ENCODE data around the gene MSRB2. TPM values are rescaled to one million over a fixed set of nuclear protein-coding genes. Genes with fewer than 3 reads are reported as not detected.

The MSRB2 gene
- total and polyA plus RNA-seq, 2 of the 4 experiments (the other 2 are of a cell fraction) = 10.6 to 20.1 TPM

DNA sequence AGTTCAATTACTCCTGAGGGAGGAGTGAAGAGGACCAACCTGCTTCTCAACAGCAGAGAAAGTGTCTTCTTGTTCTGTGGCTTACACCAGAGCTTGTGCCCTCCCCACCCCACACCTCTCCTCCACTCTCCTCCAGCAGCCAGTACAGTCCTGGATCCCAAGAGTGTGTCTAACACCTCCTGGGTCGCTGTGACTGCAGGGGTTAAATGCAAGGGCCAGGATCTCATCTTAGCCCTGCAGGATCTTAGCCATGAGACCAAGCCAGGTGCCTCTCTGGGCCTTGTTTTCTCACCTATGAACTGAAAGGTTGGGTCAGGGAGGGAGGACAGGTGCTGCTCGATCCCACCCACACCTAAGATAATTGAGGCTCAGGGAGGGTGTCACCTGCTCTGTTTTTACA is 34.5 kb upstream of the MSRB2 start:
- no peak for DNase-seq
- no peak overlapping the region for H3K23ac ChIP-seq (ENCODE audit: low read depth, low read length)
- no peak overlapping the region for H3K4ac ChIP-seq (ENCODE audit: low read depth, low read length)
- ChIA-PET CTCF (interaction anchor here (0.6 kb wide), 1 partner anchor 900 kb away, joined by 3 read pairs; no protein-coding TSS in a partner anchor), POLR2A (ENCODE audit: unreplicated experiment) (no interaction called here)
- H4K20me1 ChIP-seq (ENCODE audit: insufficient read depth, low read length) = no peaks in the 10 kb centered on the region
- H2BK5ac ChIP-seq (ENCODE audit: low read depth, low read length, poor library complexity, severe bottlenecking) = no peak overlapping the region
- H3K9ac ChIP-seq (ENCODE audit: low read depth, low read length) = no peak overlapping the region
- no peak for TF ChIP-seq RFX5 (IDR thresholded peaks at IDR 0.05; ENCODE audit: low read depth, low read length)
- intact Hi-C loops (cut with micrococcal nuclease) = no loop called here
- H3K9me1 ChIP-seq (ENCODE audit: insufficient read depth, low read length) = no peaks in the 10 kb centered on the region
- H3K14ac ChIP-seq (replicated peaks; ENCODE audit: low read depth, low read length) = no peak overlapping the region
- no peak overlapping the region for H3K4me2 ChIP-seq (ENCODE audit: low read depth, low read length)
- no peak overlapping the region for H2BK15ac ChIP-seq (ENCODE audit: low read depth, low read length)
- H2AK5ac ChIP-seq (ENCODE audit: low read depth, low read length) = no peak overlapping the region
- H3K18ac ChIP-seq (ENCODE audit: low read depth, low read length) = no peak overlapping the region
- H3K4me1 ChIP-seq (ENCODE audit: control insufficient read depth, insufficient read depth, low read length) = no peaks in the 10 kb centered on the region
- no peak overlapping the region for H4K8ac ChIP-seq (ENCODE audit: low read depth in 2 of 2, low read length in 2 of 2)
- H3K56ac ChIP-seq (ENCODE audit: extremely low read depth, insufficient read depth, low read length) = no peak overlapping the region
- H3K27ac ChIP-seq (ENCODE audit: insufficient read depth, low read length) = no peak overlapping the region
- H3K4me3 ChIP-seq (ENCODE audit: insufficient read depth, low read depth, low read length) = no peak overlapping the region
- BruUV-seq (replicated peaks) = no TSS peak
- H2BK20ac ChIP-seq (ENCODE audit: low read depth, low read length) = no peak overlapping the region
- no peaks in the 10 kb centered on the region for H3K9me3 ChIP-seq (ENCODE audit: control insufficient read depth, insufficient read depth, low read length)
- no peak overlapping the region for H4K91ac ChIP-seq (ENCODE audit: insufficient read depth, low read depth, low read length)
- in situ Hi-C loops (cut with MboI; ENCODE audit: low sequenced_read_pairs) = no loop called here
- WGBS, 2 experiments (ENCODE audit: extremely low coverage in 2 of 2, insufficient read length in 1 of 2) = 20% methylated on average over 1 of the region's 2 CpGs; no CpG with 5 or more reads in 1 of the 2 experiments
- no peak for ATAC-seq (ENCODE audit: low read depth)
- no peaks in the 10 kb centered on the region for H3K79me1 ChIP-seq (ENCODE audit: low read depth in 1 of 2, low read length in 2 of 2)
- H2BK120ac ChIP-seq (ENCODE audit: low read depth, low read length) = no peak overlapping the region
- H3K27me3 ChIP-seq (ENCODE audit: control insufficient read depth, insufficient read depth, low read length) = peaks cover 5% of the 10 kb centered on the region
- no peak overlapping the region for H2AK9ac ChIP-seq (replicated peaks; ENCODE audit: low read depth, low read length, poor library complexity)
- dilution Hi-C loops (cut with HindIII; ENCODE audit: low sequenced_read_pairs, unreplicated experiment) = no loop called here
- H3K36me3 ChIP-seq (ENCODE audit: control insufficient read depth, insufficient read depth, low read length) = no peaks in the 10 kb centered on the region
- peak overlapping the region; percentile 47 for H2AFZ ChIP-seq (replicated peaks; ENCODE audit: low read length, poor library complexity)
- no peak overlapping the region for H4K5ac ChIP-seq (ENCODE audit: low read depth, low read length)
